ENCODE measurements around the gene DENND5A. TPM values are rescaled to one million over a fixed set of nuclear protein-coding genes. Genes with fewer than 3 reads are reported as not detected.
"Not testable (repeated sequence)": the region's sequence is repeated elsewhere in the genome, so short reads cannot be mapped to it uniquely, and the experiment has no call there.

Gene DENND5A
- total RNA-seq, 4 donors from 2014 or later: 79.2 to 151 (median 96.2) TPM

GRCh38 chr11:9200471-9200870, 64.7 kb downstream of the DENND5A start:
- TF ChIP-seq CTCF (IDR thresholded peaks at IDR 0.05): no peak
- TF ChIP-seq POLR2A (IDR thresholded peaks at IDR 0.05): no peak
- no peak for TF ChIP-seq POLR2AphosphoS5 (IDR thresholded peaks at IDR 0.05)
- no peak for TF ChIP-seq EP300 (IDR thresholded peaks at IDR 0.05)
- WGBS, 2 donors (ENCODE audit: low coverage in 1 of 2): 84 to 88% methylated on average over 2 of the region's 2 CpGs
- peaks cover 0 to 12% (median 0%) of the 10 kb centered on the region in 3 donors for H3K4me1 ChIP-seq
- H3K9me3 ChIP-seq: no peaks in the 10 kb centered on the region
- peaks cover 0 to 33% of the 10 kb centered on the region in 2 donors for H3K36me3 ChIP-seq
- H3K4me3 ChIP-seq: no peak overlapping the region
- no peak for ATAC-seq
- no peak overlapping the region for H3K27ac ChIP-seq
- H3K27me3 ChIP-seq: no peaks in the 10 kb centered on the region

GRCh38 chr11:9193316-9193715, 71.8 kb downstream of the DENND5A start:
- ATAC-seq: no peak
- H3K36me3 ChIP-seq: peaks cover 0 to 53% of the 10 kb centered on the region in 2 donors
- no peak overlapping the region for H3K4me3 ChIP-seq
- no peaks in the 10 kb centered on the region for H3K4me1 ChIP-seq
- 97 to 100% methylated on average over 2 to 3 of the region's 3 CpGs for WGBS, 2 donors (ENCODE audit: low coverage in 1 of 2)
- TF ChIP-seq POLR2AphosphoS5 (IDR thresholded peaks at IDR 0.05) (no peak), CTCF (IDR thresholded peaks at IDR 0.05) (no peak), EP300 (IDR thresholded peaks at IDR 0.05) (no peak), POLR2A (IDR thresholded peaks at IDR 0.05) (no peak)
- H3K27ac ChIP-seq: no peak overlapping the region
- H3K9me3 ChIP-seq: no peaks in the 10 kb centered on the region
- no peaks in the 10 kb centered on the region for H3K27me3 ChIP-seq

DNA sequence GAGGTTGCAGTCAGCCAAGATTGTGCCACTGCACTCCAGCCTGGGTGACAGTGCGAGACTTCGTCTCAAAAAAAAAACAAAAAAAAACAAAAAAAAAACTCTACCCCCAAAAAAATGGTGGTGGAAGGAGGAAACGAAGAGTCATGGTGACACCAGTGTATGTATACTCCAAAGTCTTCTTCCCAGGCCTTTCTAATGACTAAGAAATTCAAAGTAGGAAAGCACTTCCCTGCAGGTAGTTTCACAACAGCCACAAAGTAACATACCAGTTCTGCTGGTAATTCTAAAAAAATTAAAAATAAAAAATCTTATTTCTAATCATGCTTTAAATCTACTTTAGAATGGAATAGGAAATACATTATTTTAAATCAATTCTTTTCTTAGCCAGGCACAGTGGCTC, 72.6 kb downstream of the DENND5A start:
- Histone ChIP-seq H3K27ac (no peak overlapping the region), H3K9me3 (no peaks in the 10 kb centered on the region), H3K36me3 (peaks cover 0 to 55% of the 10 kb centered on the region in 2 donors), H3K4me1 (no peaks in the 10 kb centered on the region), H3K4me3 (no peak overlapping the region), H3K27me3 (no peaks in the 10 kb centered on the region)
- TF ChIP-seq EP300 (IDR thresholded peaks at IDR 0.05) (no peak), POLR2AphosphoS5 (IDR thresholded peaks at IDR 0.05) (no peak), CTCF (IDR thresholded peaks at IDR 0.05) (no peak), POLR2A (IDR thresholded peaks at IDR 0.05) (no peak)
- 93 to 96% methylated on average over 2 to 3 of the region's 3 CpGs for WGBS, 2 donors (ENCODE audit: low coverage in 1 of 2)
- no peak for ATAC-seq

DNA sequence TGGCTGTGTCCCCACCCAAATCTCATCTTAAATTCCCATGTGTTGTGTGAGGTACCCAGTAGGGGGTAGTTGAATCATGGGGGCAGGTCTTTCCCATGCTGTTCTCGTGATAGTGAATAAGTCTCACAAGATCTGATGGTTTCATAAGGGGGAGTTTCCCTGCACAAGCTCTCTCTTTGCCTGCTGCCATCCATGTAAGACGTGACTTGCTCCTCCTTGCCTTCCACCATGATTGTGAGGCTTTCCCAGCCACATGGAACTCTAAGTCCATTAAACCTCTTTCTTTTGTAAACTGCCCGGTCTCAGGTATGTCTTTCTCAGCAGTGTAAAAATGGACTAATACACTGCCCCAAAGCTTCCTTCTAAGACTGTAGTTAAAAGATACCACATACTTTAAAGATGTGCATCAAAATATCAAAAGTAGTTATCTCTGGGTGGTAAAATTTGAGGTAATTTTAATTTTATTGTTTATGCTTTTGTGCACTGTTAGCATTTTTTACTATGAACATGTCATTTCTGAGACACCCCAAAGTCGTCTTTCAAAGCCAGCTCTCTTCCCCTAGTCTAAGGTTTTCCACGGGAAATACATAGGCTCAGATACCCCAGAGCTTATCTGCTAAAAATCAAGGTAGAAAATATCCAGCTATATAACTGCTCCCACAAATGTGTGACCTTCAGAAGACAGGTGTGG, 74.7 kb downstream of the DENND5A start:
- not testable (repeated sequence) for H3K4me3 ChIP-seq, H3K27ac ChIP-seq, H3K27me3 ChIP-seq, H3K4me1 ChIP-seq, ATAC-seq, H3K9me3 ChIP-seq
- peaks cover 0 to 58% of the 10 kb centered on the region in 2 donors for H3K36me3 ChIP-seq
- WGBS, 2 donors (ENCODE audit: low coverage in 1 of 2): 86 to 100% methylated on average over 4 to 5 of the region's 5 CpGs

- WGBS, 2 donors (ENCODE audit: low coverage in 1 of 2): 81 to 90% methylated on average over 2 of the region's 3 CpGs
- H3K9me3 ChIP-seq, H3K27me3 ChIP-seq, H3K4me1 ChIP-seq, ATAC-seq, H3K4me3 ChIP-seq, H3K27ac ChIP-seq: not testable (repeated sequence)
- H3K36me3 ChIP-seq: peaks cover 0 to 60% of the 10 kb centered on the region in 2 donors
These were observed 76.3 kb downstream of the DENND5A start for GRCh38 chr11:9188860-9189259.

GRCh38 chr11:9187616-9188015, 77.5 kb downstream of the DENND5A start:
- WGBS, 2 donors (ENCODE audit: low coverage in 1 of 2): 93 to 94% methylated on average over 2 to 3 of the region's 3 CpGs
- no peaks in the 10 kb centered on the region for H3K27me3 ChIP-seq
- TF ChIP-seq CTCF (IDR thresholded peaks at IDR 0.05): no peak
- TF ChIP-seq POLR2AphosphoS5 (IDR thresholded peaks at IDR 0.05): no peak
- H3K4me1 ChIP-seq: no peaks in the 10 kb centered on the region
- H3K36me3 ChIP-seq: peaks cover 0 to 49% of the 10 kb centered on the region in 2 donors
- ATAC-seq: no peak
- H3K27ac ChIP-seq: no peak overlapping the region
- no peak overlapping the region for H3K4me3 ChIP-seq
- H3K9me3 ChIP-seq: no peaks in the 10 kb centered on the region
